GM12801 (cell line): ENCODE measurements around the gene CCDC7.

Source experiments
- CTCF ChIP-seq: IDR thresholded peaks from one replicate; pipeline ENCODE4 v1.5.1; 2011; ENCODE audit warnings: control low read depth; ENCODE audit not compliant: insufficient read length; ENCODE audit errors: extremely low read depth

Gene CCDC7

GRCh38 chr10:32787690-32788284 is 341.8 kb downstream of the CCDC7 start:
- no peak for TF ChIP-seq CTCF

GRCh38 chr10:32788359-32788758 is 342.4 kb downstream of the CCDC7 start:
- no peak for TF ChIP-seq CTCF

GRCh38 chr10:32790483-32790882 is 344.5 kb downstream of the CCDC7 start:
- no peak for TF ChIP-seq CTCF

GRCh38 chr10:32793033-32793432 is 347.1 kb downstream of the CCDC7 start:
- no peak for TF ChIP-seq CTCF

GRCh38 chr10:32795598-32796183 is 349.8 kb downstream of the CCDC7 start:
- TF ChIP-seq CTCF: no peak

- TF ChIP-seq CTCF: no peak
Observed at GRCh38 chr10:32846974-32847373, 401.0 kb downstream of the CCDC7 start.

- no peak for TF ChIP-seq CTCF
Observed at GRCh38 chr10:32851301-32851700, 405.4 kb downstream of the CCDC7 start.
